Measurements from ENCODE around the gene TRIB2.

DNA sequence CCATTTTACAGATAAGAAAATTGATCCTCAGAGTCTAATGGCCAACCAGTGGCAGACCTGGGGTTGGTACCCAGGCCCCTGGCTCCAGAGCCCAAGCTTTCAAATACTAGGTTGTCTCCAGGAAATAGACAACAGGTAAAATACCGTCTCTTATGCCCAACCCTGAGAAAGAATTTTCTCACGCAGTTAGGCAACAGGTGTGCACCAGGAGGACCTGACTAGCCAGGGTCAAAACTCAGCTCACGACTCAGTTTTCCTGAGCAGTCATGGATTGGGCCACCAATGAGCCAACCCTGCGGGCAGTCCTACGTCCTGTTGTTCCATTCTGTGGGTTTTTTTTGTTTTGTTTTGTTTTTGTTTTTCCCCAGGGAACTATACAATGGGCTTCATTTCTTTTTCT, 13.5 kb downstream of the TRIB2 start:
- TF ChIP-seq, protein P1, sequence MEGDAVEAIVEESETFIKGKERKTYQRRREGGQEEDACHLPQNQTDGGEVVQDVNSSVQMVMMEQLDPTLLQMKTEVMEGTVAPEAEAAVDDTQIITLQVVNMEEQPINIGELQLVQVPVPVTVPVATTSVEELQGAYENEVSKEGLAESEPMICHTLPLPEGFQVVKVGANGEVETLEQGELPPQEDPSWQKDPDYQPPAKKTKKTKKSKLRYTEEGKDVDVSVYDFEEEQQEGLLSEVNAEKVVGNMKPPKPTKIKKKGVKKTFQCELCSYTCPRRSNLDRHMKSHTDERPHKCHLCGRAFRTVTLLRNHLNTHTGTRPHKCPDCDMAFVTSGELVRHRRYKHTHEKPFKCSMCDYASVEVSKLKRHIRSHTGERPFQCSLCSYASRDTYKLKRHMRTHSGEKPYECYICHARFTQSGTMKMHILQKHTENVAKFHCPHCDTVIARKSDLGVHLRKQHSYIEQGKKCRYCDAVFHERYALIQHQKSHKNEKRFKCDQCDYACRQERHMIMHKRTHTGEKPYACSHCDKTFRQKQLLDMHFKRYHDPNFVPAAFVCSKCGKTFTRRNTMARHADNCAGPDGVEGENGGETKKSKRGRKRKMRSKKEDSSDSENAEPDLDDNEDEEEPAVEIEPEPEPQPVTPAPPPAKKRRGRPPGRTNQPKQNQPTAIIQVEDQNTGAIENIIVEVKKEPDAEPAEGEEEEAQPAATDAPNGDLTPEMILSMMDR (IDR thresholded peaks at IDR 0.05; ENCODE audit: extremely low read depth in 1 of 2, insufficient read depth in 1 of 2, low read depth in 1 of 2, low read length in 2 of 2), result no peak
- TF ChIP-seq EZH2 (IDR thresholded peaks at IDR 0.05; ENCODE audit: borderline replicate concordance, low read depth, low read length, severe bottlenecking) (no peak), FOS (IDR thresholded peaks at IDR 0.05; ENCODE audit: borderline replicate concordance, insufficient read depth, low read length) (no peak), POLR2A (IDR thresholded peaks at IDR 0.05; ENCODE audit: low read depth, low read length) (no peak), JUN (IDR thresholded peaks at IDR 0.05; ENCODE audit: borderline replicate concordance, insufficient read depth, insufficient read length, low read depth) (no peak), POLR2AphosphoS5 (IDR thresholded peaks at IDR 0.05; ENCODE audit: insufficient read depth, low read depth, low read length) (no peak), GATA2 (IDR thresholded peaks at IDR 0.05; ENCODE audit: insufficient read depth, insufficient read length, low read depth, low read length) (no peak)
